HG02623 (cell line): ENCODE results near the gene SPDYC.

Experiments used
- ATAC-seq: cut with Tn5 transposase; IDR thresholded peaks from one replicate; pipeline ENCODE4 v1.9.1; 2021; ENCODE audit warnings: moderate library complexity; ENCODE audit not compliant: unreplicated experiment

SPDYC gene

DNA sequence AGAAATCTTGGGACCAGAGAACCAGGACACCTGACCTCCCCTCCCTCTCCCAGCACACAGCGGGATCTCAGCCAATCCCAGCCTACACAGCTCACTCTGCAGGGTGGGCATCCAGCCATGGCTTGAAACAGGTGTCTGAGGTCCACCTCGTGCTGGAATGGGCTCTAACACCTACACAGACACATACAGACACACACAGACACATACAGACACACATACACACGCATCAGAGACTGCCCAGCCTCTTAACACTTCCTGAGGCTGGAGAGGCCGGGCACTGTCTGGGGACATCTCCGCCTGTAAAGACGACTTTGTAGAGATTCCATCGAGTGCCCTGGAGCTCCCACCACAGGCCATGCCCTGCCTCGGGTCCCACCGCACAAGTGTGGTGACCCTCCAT is 48.4 kb downstream of the SPDYC start:
- ATAC-seq: no peak

DNA sequence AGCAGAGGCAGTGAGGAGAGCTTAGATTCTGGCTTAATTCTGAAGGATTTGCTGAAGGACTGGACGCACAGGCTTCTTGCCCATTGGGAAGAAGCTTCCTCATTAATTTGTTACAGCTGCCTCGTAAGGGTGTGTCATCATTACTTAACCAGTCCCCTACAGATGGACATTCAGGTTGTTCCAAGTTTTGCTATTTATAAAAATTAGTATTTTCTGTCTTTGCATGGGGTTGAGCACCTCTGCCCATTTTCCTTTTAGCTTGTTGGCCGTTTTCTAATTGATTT is 49.8 kb downstream of the SPDYC start:
- no peak for ATAC-seq

DNA sequence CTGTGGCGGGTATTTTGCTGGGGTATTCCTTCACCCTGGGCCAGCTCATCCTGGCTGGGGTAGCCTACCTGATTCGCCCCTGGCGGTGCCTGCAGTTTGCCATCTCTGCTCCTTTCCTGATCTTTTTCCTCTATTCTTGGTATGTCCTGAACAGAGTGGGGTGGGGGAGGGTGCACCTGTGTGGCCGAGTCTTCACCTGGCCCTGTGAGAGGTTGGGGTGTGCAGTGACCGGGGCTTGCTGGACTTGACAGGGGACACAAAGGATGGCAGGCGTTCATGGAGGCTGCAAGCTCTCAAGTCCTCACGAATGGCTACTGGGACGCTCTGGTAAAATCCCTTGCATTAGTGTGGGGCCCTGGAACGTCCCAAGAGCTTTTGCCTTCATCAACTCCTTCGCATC is 51.0 kb downstream of the SPDYC start:
- ATAC-seq: no peak
